ENCODE results near the gene APOD. TPM values are rescaled to one million over a fixed set of nuclear protein-coding genes. Genes with fewer than 3 reads are reported as not detected.

Gene APOD
- total RNA-seq, 6 donors from 2014 or later = 29.7 to 120 (median 67.4) TPM

DNA sequence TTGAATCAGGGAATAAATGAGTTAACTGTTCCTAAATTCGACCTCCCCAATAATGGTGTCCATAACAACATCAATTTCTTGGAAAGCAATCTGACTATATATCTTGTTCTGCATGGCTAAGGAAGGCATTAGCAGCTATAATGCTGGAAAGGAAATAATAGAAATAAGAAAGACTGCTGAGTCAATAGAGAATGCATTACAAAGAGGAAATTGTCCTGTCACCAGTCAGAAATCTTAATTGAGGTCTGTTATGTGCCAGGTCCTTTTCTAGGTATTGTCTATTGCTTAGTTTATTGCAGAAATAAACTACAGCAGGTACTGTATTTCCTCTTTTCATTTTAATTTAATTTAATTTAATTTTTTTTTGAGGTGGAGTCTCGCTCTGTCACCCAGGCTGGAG, 34.8 kb downstream of the APOD start:
- H3K4me3 ChIP-seq = no peak overlapping the region
- H3K4me1 ChIP-seq = peaks cover 15 to 21% (median 17%) of the 10 kb centered on the region in 4 donors
- no peaks in the 10 kb centered on the region for H3K36me3 ChIP-seq

DNA sequence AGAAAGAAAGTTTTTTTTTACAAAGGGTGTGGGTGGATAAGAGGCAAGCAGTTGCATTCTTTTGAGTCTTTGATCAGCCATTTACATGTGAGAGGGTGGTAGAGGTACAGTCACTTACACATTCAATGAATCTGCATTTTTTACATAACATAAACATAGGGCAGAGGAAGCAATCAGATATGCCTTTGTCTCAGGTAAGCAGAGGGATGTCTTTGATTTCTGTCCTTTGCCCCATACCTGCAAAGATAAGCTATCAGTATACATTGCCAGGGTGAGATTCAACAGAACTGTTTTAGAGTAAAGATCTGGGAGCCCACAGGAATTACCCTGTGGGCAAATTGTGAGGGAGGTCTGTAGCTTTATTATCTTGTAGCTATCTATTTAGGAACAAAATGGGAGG, 35.2 kb downstream of the APOD start:
- DNase-seq (no peak), ATAC-seq (ENCODE audit: low FRiP score in 2 of 2) (no peak)
- Histone ChIP-seq H3K9me3 (no peaks in the 10 kb centered on the region), H3K27ac (no peak overlapping the region), H3K36me3 (no peaks in the 10 kb centered on the region), H3K4me3 (no peak overlapping the region), H3K4me1 (peaks cover 18 to 25% (median 20%) of the 10 kb centered on the region in 4 donors), H3K27me3 (no peaks in the 10 kb centered on the region)
- TF ChIP-seq POLR2AphosphoS5 (IDR thresholded peaks at IDR 0.05) = no peak

More for the DNA sequence above, 34.8 kb downstream of the APOD start:
- DNase-seq (no peak), ATAC-seq (ENCODE audit: low FRiP score in 2 of 2) (no peak)
- TF ChIP-seq POLR2AphosphoS5 (IDR thresholded peaks at IDR 0.05) (no peak), EP300 (IDR thresholded peaks at IDR 0.05) (no peak), POLR2A (IDR thresholded peaks at IDR 0.05) (no peak)
- TF ChIP-seq, protein P1, sequence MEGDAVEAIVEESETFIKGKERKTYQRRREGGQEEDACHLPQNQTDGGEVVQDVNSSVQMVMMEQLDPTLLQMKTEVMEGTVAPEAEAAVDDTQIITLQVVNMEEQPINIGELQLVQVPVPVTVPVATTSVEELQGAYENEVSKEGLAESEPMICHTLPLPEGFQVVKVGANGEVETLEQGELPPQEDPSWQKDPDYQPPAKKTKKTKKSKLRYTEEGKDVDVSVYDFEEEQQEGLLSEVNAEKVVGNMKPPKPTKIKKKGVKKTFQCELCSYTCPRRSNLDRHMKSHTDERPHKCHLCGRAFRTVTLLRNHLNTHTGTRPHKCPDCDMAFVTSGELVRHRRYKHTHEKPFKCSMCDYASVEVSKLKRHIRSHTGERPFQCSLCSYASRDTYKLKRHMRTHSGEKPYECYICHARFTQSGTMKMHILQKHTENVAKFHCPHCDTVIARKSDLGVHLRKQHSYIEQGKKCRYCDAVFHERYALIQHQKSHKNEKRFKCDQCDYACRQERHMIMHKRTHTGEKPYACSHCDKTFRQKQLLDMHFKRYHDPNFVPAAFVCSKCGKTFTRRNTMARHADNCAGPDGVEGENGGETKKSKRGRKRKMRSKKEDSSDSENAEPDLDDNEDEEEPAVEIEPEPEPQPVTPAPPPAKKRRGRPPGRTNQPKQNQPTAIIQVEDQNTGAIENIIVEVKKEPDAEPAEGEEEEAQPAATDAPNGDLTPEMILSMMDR (IDR thresholded peaks at IDR 0.05) = no peak
- WGBS, 2 donors = 59 to 65% methylated on average over 2 of the region's 2 CpGs
- Histone ChIP-seq H3K9me3 (no peaks in the 10 kb centered on the region), H3K27ac (peak overlapping the region in 2 of 4 donors; percentile 26 to 53), H3K27me3 (no peaks in the 10 kb centered on the region)

DNA sequence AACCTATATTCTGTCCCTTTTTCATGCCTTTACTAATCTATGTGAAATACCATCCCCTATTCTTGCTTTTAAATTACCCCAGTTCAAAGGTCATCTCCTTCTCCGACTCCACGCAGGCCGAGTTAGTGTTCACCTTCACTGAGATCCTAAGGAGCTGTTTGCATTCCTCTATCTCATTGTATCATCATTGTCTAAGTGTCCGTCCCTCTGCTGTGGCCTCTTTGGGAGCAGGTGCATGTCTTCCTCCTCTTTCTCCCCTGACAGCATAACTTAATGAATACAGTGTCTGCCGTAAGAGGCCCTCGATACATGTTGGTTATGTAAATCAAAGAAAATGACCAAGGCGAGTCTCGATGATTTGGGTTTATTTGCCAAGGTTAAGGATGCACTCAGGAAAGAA, 35.7 kb downstream of the APOD start:
- no peak for DNase-seq
- Histone ChIP-seq H3K4me1 (peaks cover 18 to 26% (median 20%) of the 10 kb centered on the region in 4 donors), H3K9me3 (no peaks in the 10 kb centered on the region), H3K27me3 (no peaks in the 10 kb centered on the region), H3K4me3 (no peak overlapping the region), H3K27ac (no peak overlapping the region), H3K36me3 (no peaks in the 10 kb centered on the region)
- ATAC-seq (ENCODE audit: low FRiP score in 2 of 2) = no peak
- TF ChIP-seq EP300 (IDR thresholded peaks at IDR 0.05) (no peak), POLR2A (IDR thresholded peaks at IDR 0.05) (no peak), POLR2AphosphoS5 (IDR thresholded peaks at IDR 0.05) (no peak)
- TF ChIP-seq, protein P1 (IDR thresholded peaks at IDR 0.05) = no peak
- 79 to 80% methylated on average over 8 of the region's 8 CpGs for WGBS, 2 donors

DNA sequence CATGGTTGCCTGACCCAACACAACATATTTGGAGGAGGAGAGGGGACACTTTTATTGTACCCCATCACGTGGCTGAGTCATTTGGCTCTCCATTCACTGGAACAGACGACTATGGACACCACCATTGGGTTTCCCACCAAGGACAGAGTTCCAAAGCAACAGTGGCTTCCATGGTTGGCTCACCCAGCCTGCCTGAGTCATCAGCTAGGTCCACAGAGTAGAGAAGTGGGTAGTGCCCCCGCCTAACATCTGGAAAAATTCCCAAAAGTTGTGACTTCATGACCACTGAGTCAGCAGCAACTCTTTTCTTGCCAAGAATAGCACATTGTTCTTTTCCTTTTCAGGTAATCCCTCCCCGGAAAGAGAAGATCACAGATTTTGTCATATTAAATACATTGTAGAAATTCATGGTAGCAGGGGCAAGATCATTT, 37.6 kb downstream of the APOD start:
- H3K27ac ChIP-seq = peak overlapping the region in 3 of 4 donors; percentile 32 to 72 (median 65)
- peaks cover 24 to 36% (median 28%) of the 10 kb centered on the region in 4 donors for H3K4me1 ChIP-seq
- DNase-seq (no peak), ATAC-seq (ENCODE audit: low FRiP score in 2 of 2) (no peak)
- WGBS, 2 donors = 44 to 53% methylated on average over 4 of the region's 4 CpGs
- no peaks in the 10 kb centered on the region for H3K27me3 ChIP-seq
- TF ChIP-seq, protein P1 (IDR thresholded peaks at IDR 0.05) = no peak
- no peak for TF ChIP-seq POLR2AphosphoS5 (IDR thresholded peaks at IDR 0.05)
- no peak for TF ChIP-seq POLR2A (IDR thresholded peaks at IDR 0.05)
- no peak for TF ChIP-seq EP300 (IDR thresholded peaks at IDR 0.05)
- no peaks in the 10 kb centered on the region for H3K36me3 ChIP-seq
- H3K9me3 ChIP-seq = no peaks in the 10 kb centered on the region
- H3K4me3 ChIP-seq = no peak overlapping the region

DNA sequence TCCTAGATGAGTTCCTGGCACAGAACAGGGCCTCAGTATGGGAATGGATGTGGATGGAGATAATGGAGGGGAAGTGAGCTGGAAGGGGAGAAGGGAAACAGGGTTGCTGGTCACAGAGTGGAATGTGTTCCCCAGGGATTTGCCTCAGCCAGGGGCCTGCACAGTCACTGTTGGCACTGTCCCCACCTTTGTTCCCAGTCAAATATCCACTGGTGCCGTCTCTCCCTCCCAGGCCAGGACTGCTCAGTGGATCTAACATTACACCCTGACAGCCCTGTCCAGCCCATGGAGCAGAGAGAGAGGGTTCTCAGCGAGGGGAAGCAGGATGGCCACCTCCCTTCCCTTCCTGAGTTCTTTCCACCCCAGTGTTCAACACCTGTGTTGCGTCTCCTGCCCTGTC, 39.1 kb downstream of the APOD start:
- DNase-seq (no peak), ATAC-seq (ENCODE audit: low FRiP score in 2 of 2) (no peak)
- H3K4me1 ChIP-seq = peaks cover 28 to 47% (median 31%) of the 10 kb centered on the region in 4 donors
- 64 to 81% methylated on average over 3 of the region's 3 CpGs for WGBS, 2 donors
- TF ChIP-seq EP300 (IDR thresholded peaks at IDR 0.05) = no peak
- TF ChIP-seq, protein P1 (IDR thresholded peaks at IDR 0.05) = no peak
- no peak for TF ChIP-seq POLR2AphosphoS5 (IDR thresholded peaks at IDR 0.05)
- no peak for TF ChIP-seq POLR2A (IDR thresholded peaks at IDR 0.05)
- no peak overlapping the region for H3K27ac ChIP-seq
- no peaks in the 10 kb centered on the region for H3K9me3 ChIP-seq
- H3K4me3 ChIP-seq = no peak overlapping the region
- no peaks in the 10 kb centered on the region for H3K27me3 ChIP-seq
- H3K36me3 ChIP-seq = no peaks in the 10 kb centered on the region
